GM12878 (cell line): Measurements from ENCODE around the gene FBXW8. TPM values are rescaled to one million over a fixed set of nuclear protein-coding genes. Genes with fewer than 3 reads are reported as not detected.

Source experiments
- ATAC-seq: fragments of 200-7000 bp; cut with Tn5 transposase; 3 replicates; pipeline ENCODE4 v1.9.1; 2020; ENCODE audit warnings: mild to moderate bottlenecking, moderate library complexity
- BruUV-seq: library from RNA; stranded (reverse); fragments of 400-500 nt; replicated peaks from 2 replicates; lab custom pipeline; 2021; lab: Mats Ljungman, UMichigan
- CTCF ChIA-PET: fragments of 300-600 bp; sonication (Branson Sonifier 250); formaldehyde crosslinking; extraction: SDS; loops from one replicate; lab custom pipeline; 2021; ENCODE audit warnings: inconsistent platforms; lab: Yijun Ruan, JAX
- POLR2A ChIA-PET: fragments of 350-600 bp; formaldehyde crosslinking; extraction: SDS; loops from one replicate; lab custom pipeline; 2021; ENCODE audit warnings: inconsistent platforms; lab: Charles Lee
- RAD21 ChIA-PET: fragments of 300-600 bp; sonication (Branson Sonifier 250); formaldehyde crosslinking; loops from one replicate; lab custom pipeline; 2023; ENCODE audit warnings: antibody characterized with exemption; ENCODE audit not compliant: unreplicated experiment; lab: Charles Lee
- SMC1A ChIA-PET: fragments of 300-600 bp; sonication (Branson Sonifier 250); formaldehyde crosslinking; loops from one replicate; lab custom pipeline; 2023; ENCODE audit not compliant: unreplicated experiment, uncharacterized antibody; lab: Charles Lee
- DNase-seq: peaks from one replicate; pipeline ENCODE4 v3.0.0-alpha.2; 2011; ENCODE audit warnings: low read depth, low spot score
- FAIRE-seq: peaks from 3 replicates; lab custom pipeline; 2011; peaks lifted over from hg19 to GRCh38; lab: Jason Lieb, UNC
- H2AFZ ChIP-seq: 2 replicates; pipeline ENCODE4 v1.6.0; 2011; ENCODE audit warnings: low read depth, low read length, control low read depth; ENCODE audit not compliant: control insufficient read depth
- H3K27ac ChIP-seq: 2 replicates; pipeline ENCODE4 v1.5.1; 2011; ENCODE audit warnings: control low read depth; ENCODE audit not compliant: control insufficient read depth, insufficient read depth
- H3K27me3 ChIP-seq, 2 experiments: replicated peaks in 1 of 2; 2 replicates each; pipeline versions ENCODE4 v1.6.0 to v1.6.1; 2011; ENCODE audit warnings: low read length in 1 of 2; ENCODE audit not compliant: control insufficient read depth in 2 of 2, insufficient read depth in 2 of 2
- H3K36me3 ChIP-seq, 2 experiments: 2 replicates each; pipeline ENCODE4 v1.5.1; 2011; ENCODE audit warnings: low read length in 1 of 2; ENCODE audit not compliant: control insufficient read depth in 2 of 2, insufficient read depth in 2 of 2
- H3K4me1 ChIP-seq: 2 replicates; pipeline ENCODE4 v1.6.1; 2011; ENCODE audit warnings: mild to moderate bottlenecking, low read length, moderate library complexity, mixed read lengths; ENCODE audit not compliant: control insufficient read depth, insufficient read depth
- H3K4me2 ChIP-seq: 2 replicates; pipeline ENCODE4 v1.6.0; 2011; ENCODE audit warnings: control low read depth; ENCODE audit not compliant: control insufficient read depth, insufficient read depth
- H3K4me3 ChIP-seq: fragments of 200-600 bp; sonication (generic); 2 replicates; pipeline ENCODE4 v1.5.1; 2016
- H3K79me2 ChIP-seq: 2 replicates; pipeline ENCODE4 v1.6.0; 2011; ENCODE audit warnings: low read length; ENCODE audit not compliant: control insufficient read depth, insufficient read depth
- H3K9ac ChIP-seq: 2 replicates; pipeline ENCODE4 v1.8.0; 2011; ENCODE audit warnings: low read length, control low read depth, mixed read lengths; ENCODE audit not compliant: control insufficient read depth, insufficient read depth
- H3K9me3 ChIP-seq: replicated peaks from 3 replicates; pipeline ENCODE4 v1.5.1; 2011; ENCODE audit warnings: mild to moderate bottlenecking, low read length; ENCODE audit not compliant: control insufficient read depth, insufficient read depth
- H4K20me1 ChIP-seq: 2 replicates; pipeline ENCODE4 v1.6.0; 2011; ENCODE audit not compliant: control insufficient read depth, insufficient read depth
- SPI1 ChIP-seq: IDR thresholded peaks from 2 replicates; pipeline ENCODE4 v1.6.1; 2011; ENCODE audit warnings: low read depth, mild to moderate bottlenecking, low read length, moderate library complexity, borderline replicate concordance; ENCODE audit not compliant: insufficient read depth
- TARDBP ChIP-seq: IDR thresholded peaks from 2 replicates; pipeline ENCODE4 v1.6.1; 2016; ENCODE audit warnings: borderline replicate concordance
- TCF12 ChIP-seq: IDR thresholded peaks from 2 replicates; pipeline ENCODE4 v1.6.1; 2011; ENCODE audit warnings: low read depth, mild to moderate bottlenecking, low read length
- ZBTB11 ChIP-seq: fragments of 450-650 bp; formaldehyde crosslinking; IDR thresholded peaks from 2 replicates; pipeline ENCODE4 v1.5.0; 2022; ENCODE audit warnings: mild to moderate bottlenecking, missing genetic modification characterization
- WGBS: methylation state at CpG from one replicate; pipeline ENCODE4 v1.1.6; 2016; ENCODE audit warnings: low lambda C conversion rate; ENCODE audit not compliant: insufficient replicate concordance, insufficient coverage; ENCODE audit errors: missing lambda C conversion rate; 5-methylcytosine and 5-hydroxymethylcytosine counted together
- in situ Hi-C: fragments of 300-500 bp; cut with MboI; formaldehyde crosslinking; loops from 9 replicates; pipeline ENCODE4 v1.14.3; 2018; ENCODE audit warnings: mixed read lengths
- intact Hi-C: fragments of 100-400 bp; cut with micrococcal nuclease; formaldehyde crosslinking; loops from one replicate; pipeline ENCODE4 v1.14.2; 2022; ENCODE audit not compliant: unreplicated experiment
- polyA plus RNA-seq, 11 experiments: library from polyadenylated mRNA; depleted of rRNA in 4 of 11; unstranded in 6 of 11; stranded (reverse) in 5 of 11; fragments of >200 nt; fragmentation: Nextera tagmentation in 4 of 11; fragmentation: Illumina TruSeq in 1 of 11; extraction: Ambion mirVana in 4 of 11; extraction: Trizol in 1 of 11; gene quantifications; 1 replicate in 1 of 11; 2 replicates in 10 of 11; pipeline versions ENCODE4 v1.2.1 to v1.2.3, GENCODE V29; 2011 to 2016; ENCODE audit warnings: inconsistent platforms in 2 of 11, missing spikeins in 2 of 11, low read depth in 1 of 11
- total RNA-seq, 4 experiments: library from RNA; depleted of rRNA in 3 of 4; stranded (reverse); fragments of >200 nt in 3 of 4; fragmentation: Illumina TruSeq in 1 of 4; extraction: Trizol in 1 of 4; gene quantifications; 2 replicates each; pipeline versions ENCODE4 v1.2.1 to v1.2.3, GENCODE V29; 2013 to 2021

FBXW8 gene
- total and polyA plus RNA-seq, 10 of the 15 experiments (the other 5 are each of a cell fraction or from before 2014, with no cell fraction given): 0.49 to 7.5 (median 4.4) TPM

DNA sequence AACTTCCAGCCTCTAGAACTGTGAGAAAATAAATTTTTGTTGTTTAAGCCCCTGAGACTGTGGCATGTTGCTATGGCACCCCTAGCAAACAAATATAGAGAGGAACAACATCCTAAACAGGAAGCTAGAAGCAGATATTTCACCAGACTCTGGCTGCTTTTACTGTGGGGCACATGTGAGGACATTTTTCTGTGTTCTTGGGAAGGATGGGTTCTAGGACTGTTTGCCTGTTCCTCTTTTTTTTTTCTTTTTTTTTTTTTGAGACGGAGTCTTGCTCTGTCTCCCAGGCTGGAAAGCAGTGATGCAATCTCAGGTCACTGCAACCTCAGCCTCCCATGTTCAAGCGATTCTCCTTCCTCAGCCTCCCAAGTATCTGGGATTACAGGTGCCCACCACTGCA lies 25.3 kb upstream of the FBXW8 start:
- TF ChIP-seq ZBTB11 (CRISPR knock-in tag): no peak
- peak; percentile 7; the same call in 1 of the 2 replicates for TF ChIP-seq SPI1
- no peak for TF ChIP-seq TCF12
- TF ChIP-seq TARDBP: no peak
- no peaks in the 10 kb centered on the region for H3K79me2 ChIP-seq
- no peak overlapping the region for H3K9ac ChIP-seq
- H3K27ac ChIP-seq: no peak overlapping the region
- FAIRE-seq (no peak), DNase-seq (no peak), ATAC-seq (peak; percentile 46)
- H3K27me3 ChIP-seq: peaks cover 7 to 11% of the 10 kb centered on the region in 2 experiments; a peak in 3 of 4 replicates
- intact Hi-C loops: loop anchor here (10.0 kb wide), 1 partner anchor 151 kb away; the partner anchor contains the start of genes RNFT2 and SPRING1
- H3K4me1 ChIP-seq: no peaks in the 10 kb centered on the region; the same call in 1 of the 2 replicates
- ChIA-PET CTCF (no interaction called here), POLR2A (no interaction called here), SMC1A (no interaction called here), RAD21 (no interaction called here)
- no TSS peak for BruUV-seq
- H3K9me3 ChIP-seq: no peaks in the 10 kb centered on the region
- no peaks in the 10 kb centered on the region for H3K36me3 ChIP-seq
- in situ Hi-C loops: no loop called here
- H4K20me1 ChIP-seq: no peaks in the 10 kb centered on the region
- 74% methylated on average over 2 of the region's 2 CpGs for WGBS
- H3K4me2 ChIP-seq: no peak overlapping the region
- no peak overlapping the region for H3K4me3 ChIP-seq
- H2AFZ ChIP-seq: no peak overlapping the region
